PC-3 (cell line): ENCODE data around the gene HMCN2. TPM values are rescaled to one million over a fixed set of nuclear protein-coding genes. Genes with fewer than 3 reads are reported as not detected.

Source experiments
- ATAC-seq: fragments of 200-7000 bp; cut with Tn5 transposase; 2 replicates; pipeline ENCODE4 v1.9.1; 2020; ENCODE audit warnings: mild to moderate bottlenecking, moderate library complexity
- BruUV-seq: library from RNA; stranded (reverse); fragments of 400-500 nt; replicated peaks from 2 replicates; lab custom pipeline; 2021; lab: Mats Ljungman, UMichigan
- CTCF ChIA-PET: fragments of 300-600 bp; sonication (Branson Sonifier 250); formaldehyde crosslinking; loops from one replicate; lab custom pipeline; 2022; ENCODE audit warnings: antibody characterized with exemption; lab: Charles Lee
- POLR2A ChIA-PET: fragments of 300-600 bp; sonication (Branson Sonifier 250); formaldehyde crosslinking; loops from one replicate; lab custom pipeline; 2022; ENCODE audit warnings: antibody characterized with exemption; ENCODE audit not compliant: unreplicated experiment; lab: Charles Lee
- DNase-seq: peaks from one replicate; pipeline ENCODE4 v3.0.0-alpha.2; 2015
- H2AFZ ChIP-seq: fragments of 300-600 bp; sonication (generic); 2 replicates; pipeline ENCODE4 v1.6.0; 2016; ENCODE audit warnings: antibody characterized with exemption, low read length
- H3F3A ChIP-seq: fragments of 300-600 bp; sonication (generic); one replicate; pipeline ENCODE4 v1.6.0; 2017; ENCODE audit warnings: antibody characterized with exemption, low read length, control low read depth, mild to moderate bottlenecking; ENCODE audit not compliant: unreplicated experiment
- H3K27ac ChIP-seq: fragments of 300-600 bp; sonication (generic); 2 replicates; pipeline ENCODE4 v1.5.1; 2016; ENCODE audit warnings: mild to moderate bottlenecking, low read length
- H3K27me3 ChIP-seq: fragments of 300-600 bp; sonication (generic); 2 replicates; pipeline ENCODE4 v1.6.1; 2016; ENCODE audit warnings: low read length, mixed read lengths
- H3K36me3 ChIP-seq: fragments of 300-600 bp; sonication (generic); 2 replicates; pipeline ENCODE4 v1.6.1; 2016; ENCODE audit warnings: low read depth, mixed run types, low read length, mixed read lengths
- H3K4me1 ChIP-seq: fragments of 300-600 bp; sonication (generic); 2 replicates; pipeline ENCODE4 v1.5.1; 2016; ENCODE audit warnings: low read length; ENCODE audit not compliant: insufficient read depth
- H3K4me2 ChIP-seq: fragments of 300-600 bp; sonication (generic); 2 replicates; pipeline ENCODE4 v1.6.0; 2016; ENCODE audit warnings: low read length
- H3K4me3 ChIP-seq: fragments of 300-600 bp; sonication (generic); 2 replicates; pipeline ENCODE4 v1.5.1; 2016; ENCODE audit warnings: mild to moderate bottlenecking, low read length, mixed read lengths
- H3K79me2 ChIP-seq: fragments of 300-600 bp; sonication (generic); 2 replicates; pipeline ENCODE4 v1.6.1; 2017; ENCODE audit warnings: low read length, mixed read lengths
- H3K9ac ChIP-seq: fragments of 300-600 bp; sonication (generic); 2 replicates; pipeline ENCODE4 v1.6.0; 2016; ENCODE audit warnings: mild to moderate bottlenecking, low read length
- H3K9me2 ChIP-seq: fragments of 300-600 bp; sonication (generic); replicated peaks from 2 replicates; pipeline ENCODE4 v1.6.1; 2016; ENCODE audit warnings: mixed run types, low read length, mixed read lengths
- H3K9me3 ChIP-seq: fragments of 300-600 bp; sonication (generic); 2 replicates; pipeline ENCODE4 v1.6.1; 2016; ENCODE audit warnings: low read length, mixed read lengths
- H4K20me1 ChIP-seq: fragments of 300-600 bp; sonication (generic); 2 replicates; pipeline ENCODE4 v1.6.1; 2016; ENCODE audit warnings: low read length, mixed read lengths
- CTCF ChIP-seq: fragments of 300-600 bp; sonication (generic); conservative IDR thresholded peaks from 2 replicates; pipeline ENCODE4 v1.5.1; 2017; ENCODE audit warnings: antibody characterized with exemption, low read depth, mild to moderate bottlenecking, low read length
- EZH2 ChIP-seq: fragments of 300-600 bp; sonication (generic); IDR thresholded peaks from one replicate; pipeline ENCODE4 v1.6.1; 2017; ENCODE audit warnings: antibody characterized with exemption, mild to moderate bottlenecking, low read length; ENCODE audit not compliant: unreplicated experiment
- EZH2phosphoT487 ChIP-seq: fragments of 300-600 bp; sonication (generic); IDR thresholded peaks from 2 replicates; pipeline ENCODE4 v1.6.1; 2018; ENCODE audit warnings: mild to moderate bottlenecking, antibody characterized with exemption, low read length, borderline replicate concordance
- intact Hi-C: fragments of 100-400 bp; cut with micrococcal nuclease; formaldehyde crosslinking; loops from 2 replicates; pipeline ENCODE4 v1.9.0; 2023
- total RNA-seq: library from RNA; depleted of rRNA; stranded (reverse); fragments of >200 nt; gene quantifications from 2 replicates; pipeline ENCODE4 v1.2.3, GENCODE V29; 2014

Gene HMCN2
- total RNA-seq, 1 experiment from 2014 or later, result 0.11 TPM

GRCh38 chr9:130311408-130312140, 46.0 kb downstream of the HMCN2 start:
- no peak overlapping the region for H3K9ac ChIP-seq
- H3K4me1 ChIP-seq, result no peaks in the 10 kb centered on the region
- no peak overlapping the region for H3K4me3 ChIP-seq
- DNase-seq (no peak), ATAC-seq (no peak)
- no peaks in the 10 kb centered on the region for H3K36me3 ChIP-seq
- CTCF ChIA-PET, result no interaction called here
- no peaks in the 10 kb centered on the region for H3F3A ChIP-seq
- BruUV-seq, result no TSS peak
- H3K9me3 ChIP-seq, result no peaks in the 10 kb centered on the region
- H3K27me3 ChIP-seq, result no peaks in the 10 kb centered on the region
- H3K4me2 ChIP-seq, result no peak overlapping the region
- no peak overlapping the region for H2AFZ ChIP-seq
- no peaks in the 10 kb centered on the region for H3K79me2 ChIP-seq
- H3K9me2 ChIP-seq, result no peaks in the 10 kb centered on the region
- intact Hi-C loops, result no loop called here
- H3K27ac ChIP-seq, result no peak overlapping the region
- TF ChIP-seq EZH2 (no peak), CTCF (no peak), EZH2phosphoT487 (no peak)
- POLR2A ChIA-PET, result no interaction called here
- H4K20me1 ChIP-seq, result no peaks in the 10 kb centered on the region

- Histone ChIP-seq H3K27me3 (no peaks in the 10 kb centered on the region), H3F3A (no peaks in the 10 kb centered on the region), H4K20me1 (no peaks in the 10 kb centered on the region), H3K4me2 (no peak overlapping the region), H3K36me3 (no peaks in the 10 kb centered on the region), H3K4me1 (no peaks in the 10 kb centered on the region), H3K9me2 (no peaks in the 10 kb centered on the region), H3K27ac (no peak overlapping the region), H3K9ac (no peak overlapping the region), H3K4me3 (no peak overlapping the region), H2AFZ (no peak overlapping the region), H3K9me3 (no peaks in the 10 kb centered on the region), H3K79me2 (no peaks in the 10 kb centered on the region)
- CTCF ChIA-PET, result no interaction called here
- ATAC-seq (peak; percentile 64), DNase-seq (no peak)
- TF ChIP-seq CTCF (no peak), EZH2 (no peak), EZH2phosphoT487 (no peak)
- intact Hi-C loops, result no loop called here
- POLR2A ChIA-PET, result no interaction called here
- BruUV-seq, result no TSS peak
These were observed 47.7 kb downstream of the HMCN2 start for GRCh38 chr9:130313103-130313858.
